ENCODE data around the gene LIG3. TPM values are rescaled to one million over a fixed set of nuclear protein-coding genes. Genes with fewer than 3 reads are reported as not detected.

The LIG3 gene
- total RNA-seq, 1 donor from 2014 or later = 101 TPM

DNA sequence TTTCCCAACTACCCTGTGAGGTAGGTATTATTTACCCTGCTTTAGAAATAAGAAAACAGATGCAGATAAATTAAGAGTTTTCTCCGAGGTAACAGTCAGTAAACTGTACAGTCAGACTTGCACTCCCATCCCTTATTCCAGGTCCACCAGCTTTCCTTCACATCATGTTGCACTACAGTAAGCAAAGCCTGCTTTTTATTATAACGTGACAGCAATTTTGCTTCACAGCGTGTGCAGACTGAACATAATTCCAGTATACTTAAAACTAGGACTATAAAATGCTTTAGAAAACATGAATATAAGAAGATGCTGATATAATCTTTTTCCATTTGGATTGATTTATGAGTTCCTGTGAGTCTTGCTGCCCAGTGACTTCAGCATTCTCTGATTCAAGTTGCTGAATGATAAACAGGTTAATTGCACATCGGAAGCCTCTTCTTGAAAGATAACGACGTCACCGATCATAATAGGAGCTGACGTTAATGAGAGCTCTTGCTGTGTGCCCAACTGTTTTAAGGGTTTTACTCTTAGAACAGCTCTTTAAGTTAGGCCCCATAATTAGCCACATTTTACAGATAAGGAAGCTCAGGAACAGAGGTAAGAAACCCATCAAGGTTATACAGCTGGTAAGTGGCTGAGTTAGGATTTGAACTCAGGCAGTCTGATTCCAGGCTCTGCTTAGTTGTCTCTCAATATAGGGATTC, 1.4 kb downstream of the LIG3 start:
- Mint-ChIP-seq H3K27me3 (no peaks in the 10 kb centered on the region), H3K4me3 (ENCODE audit: low read depth) (peak overlapping the region; percentile 78), H3K36me3 (ENCODE audit: insufficient read depth) (peaks cover 12% of the 10 kb centered on the region), H3K9me3 (ENCODE audit: low read depth) (no peaks in the 10 kb centered on the region), H3K27ac (peak overlapping the region; percentile 95), H3K4me1 (ENCODE audit: low read depth) (peaks cover 24% of the 10 kb centered on the region)
- no peak for DNase-seq (ENCODE audit: low spot score, unreplicated experiment)
- TF ChIP-seq, protein P1, sequence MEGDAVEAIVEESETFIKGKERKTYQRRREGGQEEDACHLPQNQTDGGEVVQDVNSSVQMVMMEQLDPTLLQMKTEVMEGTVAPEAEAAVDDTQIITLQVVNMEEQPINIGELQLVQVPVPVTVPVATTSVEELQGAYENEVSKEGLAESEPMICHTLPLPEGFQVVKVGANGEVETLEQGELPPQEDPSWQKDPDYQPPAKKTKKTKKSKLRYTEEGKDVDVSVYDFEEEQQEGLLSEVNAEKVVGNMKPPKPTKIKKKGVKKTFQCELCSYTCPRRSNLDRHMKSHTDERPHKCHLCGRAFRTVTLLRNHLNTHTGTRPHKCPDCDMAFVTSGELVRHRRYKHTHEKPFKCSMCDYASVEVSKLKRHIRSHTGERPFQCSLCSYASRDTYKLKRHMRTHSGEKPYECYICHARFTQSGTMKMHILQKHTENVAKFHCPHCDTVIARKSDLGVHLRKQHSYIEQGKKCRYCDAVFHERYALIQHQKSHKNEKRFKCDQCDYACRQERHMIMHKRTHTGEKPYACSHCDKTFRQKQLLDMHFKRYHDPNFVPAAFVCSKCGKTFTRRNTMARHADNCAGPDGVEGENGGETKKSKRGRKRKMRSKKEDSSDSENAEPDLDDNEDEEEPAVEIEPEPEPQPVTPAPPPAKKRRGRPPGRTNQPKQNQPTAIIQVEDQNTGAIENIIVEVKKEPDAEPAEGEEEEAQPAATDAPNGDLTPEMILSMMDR (IDR thresholded peaks at IDR 0.05; ENCODE audit: unreplicated experiment) = no peak

DNA sequence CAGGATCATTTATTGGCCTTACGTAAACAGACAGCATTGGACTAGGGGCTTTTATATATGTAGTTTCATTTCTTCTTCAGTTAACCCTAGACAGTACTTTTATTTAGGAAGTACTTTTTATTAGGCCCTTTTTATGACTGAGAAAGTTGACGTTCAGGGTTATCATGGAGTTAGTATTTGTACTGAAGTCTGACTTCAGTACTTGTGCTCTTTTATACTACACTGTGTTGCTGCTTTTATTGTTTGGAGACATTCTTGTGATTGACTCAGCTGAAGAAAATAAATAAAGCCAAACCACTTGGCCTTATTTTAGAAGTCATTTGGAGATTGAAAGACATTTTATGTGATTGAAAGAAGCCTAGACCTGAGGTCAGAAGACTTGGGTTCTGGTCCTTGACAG, 6.9 kb downstream of the LIG3 start:
- peaks cover 13% of the 10 kb centered on the region for H3K4me1 Mint-ChIP-seq (ENCODE audit: low read depth)
- no peaks in the 10 kb centered on the region for H3K9me3 Mint-ChIP-seq (ENCODE audit: low read depth)
- H3K36me3 Mint-ChIP-seq (ENCODE audit: insufficient read depth) = peaks cover 46% of the 10 kb centered on the region
- no peak overlapping the region for H3K27ac Mint-ChIP-seq
- H3K4me3 Mint-ChIP-seq (ENCODE audit: low read depth) = no peak overlapping the region
- H3K27me3 Mint-ChIP-seq = no peaks in the 10 kb centered on the region
- DNase-seq (ENCODE audit: low spot score, unreplicated experiment) = no peak
- TF ChIP-seq, protein P1 (IDR thresholded peaks at IDR 0.05; ENCODE audit: unreplicated experiment) = no peak

DNA sequence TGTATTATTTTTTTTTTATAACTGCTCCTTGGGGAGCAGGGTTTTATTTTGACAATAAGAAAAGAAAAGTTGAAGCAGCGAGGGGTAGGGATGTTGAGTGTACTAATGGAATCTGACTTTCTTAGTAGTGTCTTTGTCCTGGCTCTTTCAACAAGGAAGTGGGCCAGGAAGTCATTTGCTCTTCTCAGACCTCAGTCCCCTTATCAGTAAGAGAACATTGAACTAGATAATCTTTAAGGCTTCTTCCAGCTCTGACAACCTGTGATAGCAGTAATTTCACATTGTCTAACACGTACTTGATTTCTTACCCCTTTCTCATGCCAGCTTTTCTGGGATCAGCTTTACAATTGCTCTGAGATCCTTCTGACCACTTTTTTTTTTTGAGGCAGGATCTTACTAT, 8.3 kb downstream of the LIG3 start:
- TF ChIP-seq, protein P1 (IDR thresholded peaks at IDR 0.05; ENCODE audit: unreplicated experiment) = no peak
- H3K4me3 Mint-ChIP-seq (ENCODE audit: low read depth) = no peak overlapping the region
- no peaks in the 10 kb centered on the region for H3K27me3 Mint-ChIP-seq
- no peak for DNase-seq (ENCODE audit: low spot score, unreplicated experiment)
- peaks cover 10% of the 10 kb centered on the region for H3K4me1 Mint-ChIP-seq (ENCODE audit: low read depth)
- H3K9me3 Mint-ChIP-seq (ENCODE audit: low read depth) = no peaks in the 10 kb centered on the region
- H3K27ac Mint-ChIP-seq = no peak overlapping the region
- peaks cover 49% of the 10 kb centered on the region for H3K36me3 Mint-ChIP-seq (ENCODE audit: insufficient read depth)

DNA sequence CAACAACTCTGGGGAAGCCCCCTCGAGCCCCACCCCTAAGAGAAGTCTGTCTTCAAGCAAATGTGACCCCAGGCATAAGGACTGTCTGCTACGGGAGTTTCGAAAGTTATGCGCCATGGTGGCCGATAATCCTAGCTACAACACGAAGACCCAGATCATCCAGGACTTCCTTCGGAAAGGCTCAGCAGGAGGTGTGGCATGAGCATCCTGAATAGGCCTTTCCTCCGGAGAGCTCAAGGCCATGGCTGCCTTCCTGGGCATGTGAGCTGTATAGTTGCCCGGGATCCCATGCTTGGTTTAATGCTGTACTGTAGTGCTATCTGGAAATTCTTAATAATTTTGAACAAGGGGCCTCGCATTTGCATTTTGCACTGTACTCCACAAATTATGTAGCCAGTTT, 9.2 kb downstream of the LIG3 start:
- H3K27me3 Mint-ChIP-seq = no peaks in the 10 kb centered on the region
- no peaks in the 10 kb centered on the region for H3K9me3 Mint-ChIP-seq (ENCODE audit: low read depth)
- peaks cover 8% of the 10 kb centered on the region for H3K4me1 Mint-ChIP-seq (ENCODE audit: low read depth)
- DNase-seq (ENCODE audit: low spot score, unreplicated experiment) = no peak
- no peak overlapping the region for H3K4me3 Mint-ChIP-seq (ENCODE audit: low read depth)
- H3K36me3 Mint-ChIP-seq (ENCODE audit: insufficient read depth) = peaks cover 49% of the 10 kb centered on the region
- TF ChIP-seq, protein P1 (IDR thresholded peaks at IDR 0.05; ENCODE audit: unreplicated experiment) = no peak
- no peak overlapping the region for H3K27ac Mint-ChIP-seq

DNA sequence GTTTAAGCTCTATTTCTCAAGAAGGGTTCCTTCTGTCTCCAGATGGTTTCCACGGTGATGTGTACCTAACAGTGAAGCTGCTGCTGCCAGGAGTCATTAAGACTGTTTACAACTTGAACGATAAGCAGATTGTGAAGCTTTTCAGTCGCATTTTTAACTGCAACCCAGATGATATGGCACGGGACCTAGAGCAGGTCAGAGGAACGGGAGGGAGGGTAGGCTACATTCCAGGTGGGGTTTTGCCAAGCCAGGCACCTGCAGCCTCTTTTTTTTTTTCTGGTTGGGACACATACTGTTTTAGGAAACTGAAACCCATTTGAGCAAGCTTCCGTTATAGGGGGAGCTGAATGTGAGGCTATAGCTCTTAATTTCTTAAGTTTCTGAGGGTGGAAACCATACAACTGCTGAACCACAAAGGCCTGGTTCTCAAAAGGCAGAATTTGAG, 10.6 kb downstream of the LIG3 start:
- Mint-ChIP-seq H3K36me3 (ENCODE audit: insufficient read depth) (peaks cover 52% of the 10 kb centered on the region), H3K27me3 (no peaks in the 10 kb centered on the region), H3K4me1 (ENCODE audit: low read depth) (peaks cover 8% of the 10 kb centered on the region), H3K9me3 (ENCODE audit: low read depth) (no peaks in the 10 kb centered on the region), H3K4me3 (ENCODE audit: low read depth) (no peak overlapping the region), H3K27ac (peak overlapping the region; percentile 33)
- no peak for DNase-seq (ENCODE audit: low spot score, unreplicated experiment)
- TF ChIP-seq, protein P1 (IDR thresholded peaks at IDR 0.05; ENCODE audit: unreplicated experiment) = no peak
